GM21528 (cell line): Measurements from ENCODE around the gene EME1.

ENCODE experiments used
- ATAC-seq: cut with Tn5 transposase; IDR thresholded peaks from one replicate; pipeline ENCODE4 v1.9.1; 2021; ENCODE audit warnings: mild to moderate bottlenecking, moderate library complexity; ENCODE audit not compliant: unreplicated experiment, low FRiP score

The EME1 gene

GRCh38 chr17:50362661-50363060 is 10.4 kb upstream of the EME1 start:
- no peak for ATAC-seq

GRCh38 chr17:50363217-50364060 is 9.6 kb upstream of the EME1 start:
- no peak for ATAC-seq

GRCh38 chr17:50364061-50364458 is 9.0 kb upstream of the EME1 start:
- no peak for ATAC-seq

GRCh38 chr17:50364715-50365114 is 8.3 kb upstream of the EME1 start:
- no peak for ATAC-seq

GRCh38 chr17:50365165-50365564 is 7.9 kb upstream of the EME1 start:
- ATAC-seq: no peak

- ATAC-seq: no peak
Measured at GRCh38 chr17:50365649-50366393, 7.2 kb upstream of the EME1 start.

GRCh38 chr17:50367401-50367800 is 5.6 kb upstream of the EME1 start:
- ATAC-seq: no peak

- ATAC-seq: no peak
Measured at GRCh38 chr17:50370052-50370451, 3.0 kb upstream of the EME1 start.

GRCh38 chr17:50371526-50371925 is 1.5 kb upstream of the EME1 start:
- no peak for ATAC-seq

GRCh38 chr17:50372222-50372757 is 739 bp upstream of the EME1 start:
- no peak for ATAC-seq

GRCh38 chr17:50373705-50374104 is 676 bp downstream of the EME1 start:
- no peak for ATAC-seq

- ATAC-seq: no peak
Measured at GRCh38 chr17:50375858-50376538, 3.0 kb downstream of the EME1 start.

GRCh38 chr17:50379351-50380132 is 6.5 kb downstream of the EME1 start:
- ATAC-seq: no peak

GRCh38 chr17:50380369-50381259 is 7.6 kb downstream of the EME1 start:
- ATAC-seq: no peak

- no peak for ATAC-seq
Measured at GRCh38 chr17:50381260-50381815, 8.3 kb downstream of the EME1 start.

- no peak for ATAC-seq
Measured at GRCh38 chr17:50381920-50382319, 8.9 kb downstream of the EME1 start.

- ATAC-seq: no peak
Measured at GRCh38 chr17:50382931-50383330, 9.9 kb downstream of the EME1 start.

- no peak for ATAC-seq
Measured at GRCh38 chr17:50386510-50386909, 13.5 kb downstream of the EME1 start.

GRCh38 chr17:50388728-50389127 is 15.7 kb downstream of the EME1 start:
- ATAC-seq: no peak
